Right cardiac atrium (tissue), 5 donors: Measurements from ENCODE around the gene MYH8. TPM values are rescaled to one million over a fixed set of nuclear protein-coding genes. Genes with fewer than 3 reads are reported as not detected.

Source experiments
- ATAC-seq, 2 donors: fragments of 200-7000 bp; cut with Tn5 transposase; one replicate each; pipeline versions ENCODE4 v1.8.0 to v1.9.1; 2020; ENCODE audit warnings: moderate library complexity in 2 of 2, mild to moderate bottlenecking in 1 of 2
- DNase-seq, 3 donors: peaks; one replicate each; pipeline ENCODE4 v3.0.0-alpha.2; 2020
- H3K27ac ChIP-seq: one replicate; pipeline ENCODE4 v1.5.1; 2013; ENCODE audit warnings: mild to moderate bottlenecking, low read length, control low read depth, moderate library complexity
- H3K27me3 ChIP-seq: one replicate; pipeline ENCODE4 v1.6.1; 2013; ENCODE audit not compliant: control insufficient read depth, insufficient read depth
- H3K4me1 ChIP-seq: one replicate; pipeline ENCODE4 v1.6.1; 2013; ENCODE audit warnings: low read length; ENCODE audit not compliant: control insufficient read depth, insufficient read depth
- H3K4me3 ChIP-seq: one replicate; pipeline ENCODE4 v1.5.1; 2013; ENCODE audit warnings: low read length, control low read depth
- H3K9me3 ChIP-seq: one replicate; pipeline ENCODE4 v1.6.1; 2013; ENCODE audit warnings: low read length; ENCODE audit not compliant: control insufficient read depth
- WGBS: extraction: QIAGEN DNeasy Blood & Tissue Kit; methylation state at CpG from one replicate; pipeline ENCODE4 v1.1.7; 2013; 5-methylcytosine and 5-hydroxymethylcytosine counted together
- intact Hi-C, 4 donors: fragments of 100-400 bp; cut with DNase I; formaldehyde crosslinking; loops; one replicate each; pipeline versions ENCODE4 v1.11.0 to v1.14.0; 2022 to 2023
- polyA plus RNA-seq: library from polyadenylated mRNA; stranded (reverse); fragments of 200-250 nt; gene quantifications from one replicate; pipeline ENCODE4 v1.2.3, GENCODE V29; 2013
- total RNA-seq, 4 donors: library from RNA; stranded (reverse); fragmentation: NEBNext Ultra II Directional; extraction: Animal tissue kit (Norgen Biotek cat#: 25700); gene quantifications; one replicate each; pipeline ENCODE4 v1.2.1, GENCODE V29; 2021
- donor health status: healthy with polysubstance abuse.
- donor health status: DM: no; HTN: yes; CAD: no.
- donor health status: DM: no; HTN: no; CAD: no.
- donor health status: DM: no; HTN: yes; CAD: no; lungs with severe emphysema.
- donor health status: DM: yes; HTN: yes; CAD: no.

MYH8 gene
- total and polyA plus RNA-seq, 5 donors: not detected

GRCh38 chr17:10421211-10421610 lies 539 bp downstream of the MYH8 start:
- ATAC-seq: no peak
- no peaks in the 10 kb centered on the region for H3K27me3 ChIP-seq

GRCh38 chr17:10420811-10421210 lies 939 bp downstream of the MYH8 start:
- H3K9me3 ChIP-seq: no peaks in the 10 kb centered on the region

More at GRCh38 chr17:10421211-10421610, 539 bp downstream of the MYH8 start:
- no peaks in the 10 kb centered on the region for H3K4me1 ChIP-seq
- no peaks in the 10 kb centered on the region for H3K9me3 ChIP-seq
- no peak overlapping the region for H3K4me3 ChIP-seq
- 67% methylated on average over 2 of the region's 2 CpGs for WGBS
- intact Hi-C loops: no loop called here
- H3K27ac ChIP-seq: no peak overlapping the region
- no peak for DNase-seq

GRCh38 chr17:10417431-10417830 lies 4.3 kb downstream of the MYH8 start:
- no peaks in the 10 kb centered on the region for H3K27me3 ChIP-seq
- ATAC-seq (no peak), DNase-seq (no peak)
- intact Hi-C loops: no loop called here
- H3K4me3 ChIP-seq: no peak overlapping the region
- no peaks in the 10 kb centered on the region for H3K9me3 ChIP-seq
- H3K27ac ChIP-seq: no peak overlapping the region
- H3K4me1 ChIP-seq: no peaks in the 10 kb centered on the region
- 51% methylated on average over 3 of the region's 3 CpGs for WGBS

More at GRCh38 chr17:10420811-10421210, 939 bp downstream of the MYH8 start:
- ATAC-seq: no peak
- Histone ChIP-seq H3K4me1 (no peaks in the 10 kb centered on the region), H3K4me3 (no peak overlapping the region), H3K27ac (no peak overlapping the region), H3K27me3 (no peaks in the 10 kb centered on the region)
- no peak for DNase-seq
- intact Hi-C loops: no loop called here
- 77% methylated on average over 2 of the region's 2 CpGs for WGBS

- H3K27me3 ChIP-seq: no peaks in the 10 kb centered on the region
- H3K27ac ChIP-seq: no peak overlapping the region
- no peak for DNase-seq
- no peak overlapping the region for H3K4me3 ChIP-seq
- intact Hi-C loops: no loop called here
- no peaks in the 10 kb centered on the region for H3K9me3 ChIP-seq
- H3K4me1 ChIP-seq: no peaks in the 10 kb centered on the region
- 78% methylated on average over 4 of the region's 4 CpGs for WGBS
- no peak for ATAC-seq
These were observed 6.6 kb downstream of the MYH8 start for GRCh38 chr17:10415161-10415560.

GRCh38 chr17:10403589-10403988 lies 18.2 kb downstream of the MYH8 start:
- Histone ChIP-seq H3K4me1 (no peaks in the 10 kb centered on the region), H3K27ac (no peak overlapping the region)

GRCh38 chr17:10398352-10398751 lies 23.4 kb downstream of the MYH8 start:
- no peak for ATAC-seq
- Histone ChIP-seq H3K4me1 (no peaks in the 10 kb centered on the region), H3K9me3 (no peaks in the 10 kb centered on the region), H3K27me3 (no peaks in the 10 kb centered on the region), H3K4me3 (no peak overlapping the region), H3K27ac (no peak overlapping the region)
- intact Hi-C loops: no loop called here
- no peak for DNase-seq
- whole genome bisulfite sequencing: 79% methylated on average over 9 of the region's 9 CpGs

More at GRCh38 chr17:10403589-10403988, 18.2 kb downstream of the MYH8 start:
- ATAC-seq: no peak
- DNase-seq: no peak
- Histone ChIP-seq H3K9me3 (no peaks in the 10 kb centered on the region), H3K4me3 (no peak overlapping the region), H3K27me3 (no peaks in the 10 kb centered on the region)
- intact Hi-C loops: no loop called here

- no peak for ATAC-seq
- H3K27me3 ChIP-seq: no peaks in the 10 kb centered on the region
- H3K9me3 ChIP-seq: no peaks in the 10 kb centered on the region
- no peaks in the 10 kb centered on the region for H3K4me1 ChIP-seq
- no peak overlapping the region for H3K4me3 ChIP-seq
- intact Hi-C loops: no loop called here
- 68% methylated on average over 14 of the region's 14 CpGs for WGBS
- no peak overlapping the region for H3K27ac ChIP-seq
- DNase-seq: peak; percentile 31 to 74 (median 60)
These were observed 25.1 kb downstream of the MYH8 start for GRCh38 chr17:10396524-10397163.

- Histone ChIP-seq H3K4me3 (no peak overlapping the region), H3K27me3 (no peaks in the 10 kb centered on the region), H3K27ac (no peak overlapping the region), H3K4me1 (no peaks in the 10 kb centered on the region), H3K9me3 (no peaks in the 10 kb centered on the region)
- intact Hi-C loops: no loop called here
- WGBS: 88% methylated on average over 6 of the region's 6 CpGs
- no peak for DNase-seq
- ATAC-seq: no peak
These were observed 27.4 kb downstream of the MYH8 start for GRCh38 chr17:10394201-10394887.

GRCh38 chr17:10392880-10393279 lies 28.9 kb downstream of the MYH8 start:
- H3K9me3 ChIP-seq: no peaks in the 10 kb centered on the region
- H3K27ac ChIP-seq: no peak overlapping the region
- H3K27me3 ChIP-seq: no peaks in the 10 kb centered on the region
- H3K4me3 ChIP-seq: no peak overlapping the region
- no peaks in the 10 kb centered on the region for H3K4me1 ChIP-seq
- DNase-seq (no peak), ATAC-seq (no peak)
- intact Hi-C loops: no loop called here
- WGBS: 85% methylated on average over 9 of the region's 9 CpGs

GRCh38 chr17:10385871-10386270 lies 35.9 kb downstream of the MYH8 start:
- no peaks in the 10 kb centered on the region for H3K9me3 ChIP-seq
- no peaks in the 10 kb centered on the region for H3K27me3 ChIP-seq
- DNase-seq: no peak
- intact Hi-C loops: no loop called here
- no peak for ATAC-seq
- H3K4me1 ChIP-seq: no peaks in the 10 kb centered on the region
- WGBS: 46% methylated on average over 6 of the region's 6 CpGs
- no peak overlapping the region for H3K27ac ChIP-seq
- H3K4me3 ChIP-seq: no peak overlapping the region

- no peak for ATAC-seq
- Histone ChIP-seq H3K27me3 (no peaks in the 10 kb centered on the region), H3K9me3 (no peaks in the 10 kb centered on the region), H3K4me3 (no peak overlapping the region), H3K4me1 (no peaks in the 10 kb centered on the region), H3K27ac (no peak overlapping the region)
- DNase-seq: no peak
- WGBS: 27% methylated on average over 8 of the region's 8 CpGs
- intact Hi-C loops: no loop called here
These were observed 37.6 kb downstream of the MYH8 start for GRCh38 chr17:10384175-10384574.
